DND-41 (cell line): ENCODE data around the gene EMD.

Source experiments
- ATAC-seq: fragments of 200-7000 bp; cut with Tn5 transposase; 3 replicates; pipeline ENCODE4 v1.9.1; 2021; ENCODE audit warnings: low read depth; ENCODE audit not compliant: insufficient read depth
- DNase-seq: peaks from one replicate; pipeline ENCODE4 v3.0.0-alpha.2; 2020
- H2AFZ ChIP-seq: 2 replicates; pipeline ENCODE4 v1.6.0; 2012; ENCODE audit warnings: low read depth, low read length
- H3K27ac ChIP-seq: 2 replicates; pipeline ENCODE4 v1.5.1; 2012; ENCODE audit warnings: low read length, inconsistent platforms
- H3K27me3 ChIP-seq: fragments of 200-600 bp; sonication (generic); 2 replicates; pipeline ENCODE4 v1.6.0; 2012; ENCODE audit warnings: low read length, mild to moderate bottlenecking, inconsistent platforms; ENCODE audit not compliant: insufficient read depth, poor library complexity
- H3K36me3 ChIP-seq: 2 replicates; pipeline ENCODE4 v1.5.1; 2012; ENCODE audit warnings: low read length, inconsistent platforms; ENCODE audit not compliant: insufficient read depth
- H3K4me1 ChIP-seq: 2 replicates; pipeline ENCODE4 v1.5.1; 2012; ENCODE audit warnings: mild to moderate bottlenecking, low read length; ENCODE audit not compliant: insufficient read depth
- H3K4me2 ChIP-seq: 2 replicates; pipeline ENCODE4 v1.6.0; 2012; ENCODE audit warnings: mild to moderate bottlenecking, moderate library complexity, low read length, inconsistent platforms; ENCODE audit not compliant: insufficient read depth
- H3K4me3 ChIP-seq, 2 experiments: fragments of 200-600 bp in 1 of 2; shearing (Covaris generic) in 1 of 2; 2 replicates each; pipeline ENCODE4 v1.5.1; 2012 to 2016; ENCODE audit warnings: inconsistent platforms in 2 of 2, low read length in 2 of 2, mild to moderate bottlenecking in 2 of 2, low read depth in 1 of 2, moderate library complexity in 1 of 2
- H3K79me2 ChIP-seq: 2 replicates; pipeline ENCODE4 v1.6.0; 2012; ENCODE audit warnings: low read length, inconsistent platforms; ENCODE audit not compliant: insufficient read depth
- H3K9ac ChIP-seq: 2 replicates; pipeline ENCODE4 v1.6.0; 2012; ENCODE audit warnings: low read depth, mild to moderate bottlenecking, inconsistent platforms, low read length, moderate library complexity
- H3K9me3 ChIP-seq: 2 replicates; pipeline ENCODE4 v1.5.1; 2012; ENCODE audit warnings: low read length, moderate library complexity, mild to moderate bottlenecking, inconsistent platforms; ENCODE audit not compliant: insufficient read depth, severe bottlenecking
- H4K20me1 ChIP-seq: 2 replicates; pipeline ENCODE4 v1.6.0; 2012; ENCODE audit warnings: low read length; ENCODE audit not compliant: insufficient read depth
- EZH2 ChIP-seq: IDR thresholded peaks from 3 replicates; pipeline ENCODE4 v1.6.1; 2012; ENCODE audit warnings: borderline replicate concordance, low read depth, mild to moderate bottlenecking, moderate library complexity, low read length, inconsistent platforms; ENCODE audit not compliant: severe bottlenecking
- TF ChIP-seq, protein P1 (sequence below): IDR thresholded peaks from 2 replicates; pipeline ENCODE4 v1.5.1; 2012; ENCODE audit warnings: borderline replicate concordance, low read length, moderate library complexity, mild to moderate bottlenecking; ENCODE audit not compliant: poor library complexity, severe bottlenecking; ENCODE audit errors: extremely low read depth

The EMD gene

DNA sequence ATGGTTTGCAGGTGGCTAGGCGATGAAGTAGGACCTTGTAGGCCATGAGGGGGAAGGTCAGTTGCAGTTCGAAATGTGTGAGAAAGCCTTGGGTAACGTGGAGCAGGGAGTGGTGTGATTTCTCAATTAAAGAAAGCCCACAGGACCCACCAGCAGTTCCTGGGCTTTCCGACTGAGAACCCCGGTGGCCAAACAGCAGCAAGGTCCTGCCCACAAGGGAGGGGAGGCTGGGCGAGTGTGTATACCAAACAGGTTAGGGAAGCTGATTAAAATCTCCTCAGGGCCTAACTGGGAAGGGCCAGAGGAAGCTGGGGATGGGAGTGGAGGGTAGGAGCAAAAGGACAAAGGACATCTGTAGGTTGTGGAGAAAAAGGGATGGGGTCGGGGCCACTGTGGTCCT lies 51.8 kb downstream of the EMD start:
- Histone ChIP-seq H3K4me3 (no peak overlapping the region), H3K36me3 (peaks cover 44% of the 10 kb centered on the region), H3K9ac (no peak overlapping the region), H3K27ac (no peak overlapping the region), H3K4me2 (no peak overlapping the region), H3K4me1 (peaks cover 38% of the 10 kb centered on the region), H3K9me3 (no peaks in the 10 kb centered on the region), H4K20me1 (no peaks in the 10 kb centered on the region), H3K27me3 (no peaks in the 10 kb centered on the region), H2AFZ (no peak overlapping the region), H3K79me2 (peaks cover 30% of the 10 kb centered on the region)
- no peak for DNase-seq
- TF ChIP-seq, protein P1, sequence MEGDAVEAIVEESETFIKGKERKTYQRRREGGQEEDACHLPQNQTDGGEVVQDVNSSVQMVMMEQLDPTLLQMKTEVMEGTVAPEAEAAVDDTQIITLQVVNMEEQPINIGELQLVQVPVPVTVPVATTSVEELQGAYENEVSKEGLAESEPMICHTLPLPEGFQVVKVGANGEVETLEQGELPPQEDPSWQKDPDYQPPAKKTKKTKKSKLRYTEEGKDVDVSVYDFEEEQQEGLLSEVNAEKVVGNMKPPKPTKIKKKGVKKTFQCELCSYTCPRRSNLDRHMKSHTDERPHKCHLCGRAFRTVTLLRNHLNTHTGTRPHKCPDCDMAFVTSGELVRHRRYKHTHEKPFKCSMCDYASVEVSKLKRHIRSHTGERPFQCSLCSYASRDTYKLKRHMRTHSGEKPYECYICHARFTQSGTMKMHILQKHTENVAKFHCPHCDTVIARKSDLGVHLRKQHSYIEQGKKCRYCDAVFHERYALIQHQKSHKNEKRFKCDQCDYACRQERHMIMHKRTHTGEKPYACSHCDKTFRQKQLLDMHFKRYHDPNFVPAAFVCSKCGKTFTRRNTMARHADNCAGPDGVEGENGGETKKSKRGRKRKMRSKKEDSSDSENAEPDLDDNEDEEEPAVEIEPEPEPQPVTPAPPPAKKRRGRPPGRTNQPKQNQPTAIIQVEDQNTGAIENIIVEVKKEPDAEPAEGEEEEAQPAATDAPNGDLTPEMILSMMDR = no peak
- no peak for TF ChIP-seq EZH2
- ATAC-seq = no peak
